GM21576 (cell line): Measurements from ENCODE around the gene FLT1.

Experiments used
- ATAC-seq: cut with Tn5 transposase; IDR thresholded peaks from one replicate; pipeline ENCODE4 v1.9.1; 2021; ENCODE audit warnings: mild to moderate bottlenecking, moderate library complexity; ENCODE audit not compliant: unreplicated experiment

Gene FLT1, protein sequence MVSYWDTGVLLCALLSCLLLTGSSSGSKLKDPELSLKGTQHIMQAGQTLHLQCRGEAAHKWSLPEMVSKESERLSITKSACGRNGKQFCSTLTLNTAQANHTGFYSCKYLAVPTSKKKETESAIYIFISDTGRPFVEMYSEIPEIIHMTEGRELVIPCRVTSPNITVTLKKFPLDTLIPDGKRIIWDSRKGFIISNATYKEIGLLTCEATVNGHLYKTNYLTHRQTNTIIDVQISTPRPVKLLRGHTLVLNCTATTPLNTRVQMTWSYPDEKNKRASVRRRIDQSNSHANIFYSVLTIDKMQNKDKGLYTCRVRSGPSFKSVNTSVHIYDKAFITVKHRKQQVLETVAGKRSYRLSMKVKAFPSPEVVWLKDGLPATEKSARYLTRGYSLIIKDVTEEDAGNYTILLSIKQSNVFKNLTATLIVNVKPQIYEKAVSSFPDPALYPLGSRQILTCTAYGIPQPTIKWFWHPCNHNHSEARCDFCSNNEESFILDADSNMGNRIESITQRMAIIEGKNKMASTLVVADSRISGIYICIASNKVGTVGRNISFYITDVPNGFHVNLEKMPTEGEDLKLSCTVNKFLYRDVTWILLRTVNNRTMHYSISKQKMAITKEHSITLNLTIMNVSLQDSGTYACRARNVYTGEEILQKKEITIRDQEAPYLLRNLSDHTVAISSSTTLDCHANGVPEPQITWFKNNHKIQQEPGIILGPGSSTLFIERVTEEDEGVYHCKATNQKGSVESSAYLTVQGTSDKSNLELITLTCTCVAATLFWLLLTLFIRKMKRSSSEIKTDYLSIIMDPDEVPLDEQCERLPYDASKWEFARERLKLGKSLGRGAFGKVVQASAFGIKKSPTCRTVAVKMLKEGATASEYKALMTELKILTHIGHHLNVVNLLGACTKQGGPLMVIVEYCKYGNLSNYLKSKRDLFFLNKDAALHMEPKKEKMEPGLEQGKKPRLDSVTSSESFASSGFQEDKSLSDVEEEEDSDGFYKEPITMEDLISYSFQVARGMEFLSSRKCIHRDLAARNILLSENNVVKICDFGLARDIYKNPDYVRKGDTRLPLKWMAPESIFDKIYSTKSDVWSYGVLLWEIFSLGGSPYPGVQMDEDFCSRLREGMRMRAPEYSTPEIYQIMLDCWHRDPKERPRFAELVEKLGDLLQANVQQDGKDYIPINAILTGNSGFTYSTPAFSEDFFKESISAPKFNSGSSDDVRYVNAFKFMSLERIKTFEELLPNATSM (N-terminal part only)

DNA sequence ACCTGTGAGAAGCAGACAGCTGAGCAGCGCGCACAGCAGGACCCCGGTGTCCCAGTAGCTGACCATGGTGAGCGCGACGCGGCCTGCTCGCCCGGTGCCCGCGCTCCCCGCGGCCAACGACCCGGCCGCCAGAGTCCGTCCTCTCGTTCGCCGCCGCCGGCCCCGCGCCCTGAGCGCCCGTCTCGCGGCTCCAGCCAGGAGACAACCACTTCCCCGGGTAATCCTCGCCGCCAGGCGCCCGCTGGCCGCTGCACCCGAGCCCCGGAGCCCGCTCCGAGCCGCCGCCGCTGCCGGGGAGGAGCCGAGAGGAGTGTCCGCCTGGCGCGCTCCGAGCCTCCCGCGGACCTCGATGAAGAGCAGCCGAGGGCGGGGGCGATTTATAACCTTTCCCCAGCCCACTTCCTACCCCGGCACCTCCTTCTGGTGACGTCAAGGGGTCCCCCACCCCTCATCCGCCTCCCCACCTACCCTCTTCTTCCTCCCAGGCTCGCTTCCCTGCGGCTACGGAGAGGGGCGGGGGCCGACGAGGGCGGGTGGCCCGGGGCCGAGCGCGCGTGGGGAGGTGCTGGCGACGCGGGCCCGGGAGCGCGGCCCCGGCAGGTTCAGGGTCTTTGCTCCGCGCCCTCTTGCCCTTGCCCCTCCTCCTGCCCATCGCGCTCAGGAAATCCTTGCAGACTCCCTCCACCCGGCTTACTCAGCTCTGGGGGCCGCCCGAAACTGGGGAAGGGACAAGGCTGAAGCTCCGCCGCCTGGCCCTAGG lies at the start of gene FLT1:
FLT1 (minus strand) TSS at position 351 of the 760 bp plus-strand sequence; CDS start at position 66, 285 bp downstream.
- ATAC-seq: no peak

DNA sequence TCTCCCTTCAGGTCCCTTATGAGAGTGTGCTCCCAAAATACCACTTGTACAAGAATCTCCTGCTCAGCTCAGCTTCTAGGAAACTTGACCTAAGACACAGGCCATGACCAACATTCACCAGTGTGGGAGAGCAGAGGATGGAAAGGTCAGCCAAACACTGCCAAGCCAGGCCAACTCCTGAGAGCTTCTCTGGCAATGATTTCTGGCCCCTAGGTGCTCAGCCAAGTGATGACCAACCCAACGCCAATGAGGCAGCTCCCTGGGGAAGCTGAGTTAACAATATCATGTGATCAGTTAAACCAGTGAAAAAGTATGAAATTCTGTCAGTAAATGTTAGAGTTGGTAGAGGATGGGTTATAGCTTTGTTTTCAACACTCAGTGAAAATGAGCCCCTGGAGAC lies 49.1 kb upstream of the FLT1 start:
- ATAC-seq: no peak

DNA sequence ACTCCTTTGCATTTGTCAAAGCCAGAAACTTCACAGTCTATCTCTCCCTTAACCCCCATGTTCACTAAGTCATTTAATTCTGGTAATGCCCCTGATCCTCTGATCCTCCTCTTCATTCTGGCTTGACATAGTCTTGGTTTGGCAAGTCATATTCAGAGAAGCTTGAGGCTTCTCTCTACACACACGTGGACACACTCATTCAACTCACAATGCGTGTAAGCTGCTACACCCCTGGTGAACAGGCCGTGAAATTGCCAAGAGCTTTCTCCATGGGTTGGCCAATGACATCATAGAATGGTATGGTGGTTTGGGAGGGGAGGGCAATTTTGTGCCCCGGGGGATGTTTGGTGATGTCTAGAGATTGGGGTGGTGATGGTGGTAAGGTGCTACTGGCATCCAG lies 47.9 kb upstream of the FLT1 start:
- no peak for ATAC-seq

DNA sequence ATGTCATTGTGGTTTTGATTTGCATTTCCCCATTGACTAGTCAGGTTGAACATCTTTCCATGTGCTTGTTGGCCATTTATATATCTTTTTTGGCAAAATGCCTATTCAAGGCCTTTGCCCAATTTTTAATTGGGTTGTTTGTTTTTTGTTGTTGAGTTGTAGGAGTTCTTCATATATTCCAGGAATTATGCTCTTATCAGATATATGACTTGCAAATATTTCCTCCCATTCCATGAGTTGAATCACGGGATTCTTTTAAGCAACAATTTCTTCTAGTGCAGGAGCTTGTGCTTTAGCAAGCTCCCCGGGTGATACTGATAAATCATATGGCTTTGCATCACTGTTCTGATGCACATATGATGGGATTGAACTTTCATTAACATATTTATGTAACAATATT lies 47.0 kb upstream of the FLT1 start:
- no peak for ATAC-seq

- ATAC-seq: peak; percentile 56
Measured at GRCh38 chr13:28540612-28541011, 45.7 kb upstream of the FLT1 start.

GRCh38 chr13:28539625-28540286 lies 44.8 kb upstream of the FLT1 start:
- ATAC-seq: no peak

DNA sequence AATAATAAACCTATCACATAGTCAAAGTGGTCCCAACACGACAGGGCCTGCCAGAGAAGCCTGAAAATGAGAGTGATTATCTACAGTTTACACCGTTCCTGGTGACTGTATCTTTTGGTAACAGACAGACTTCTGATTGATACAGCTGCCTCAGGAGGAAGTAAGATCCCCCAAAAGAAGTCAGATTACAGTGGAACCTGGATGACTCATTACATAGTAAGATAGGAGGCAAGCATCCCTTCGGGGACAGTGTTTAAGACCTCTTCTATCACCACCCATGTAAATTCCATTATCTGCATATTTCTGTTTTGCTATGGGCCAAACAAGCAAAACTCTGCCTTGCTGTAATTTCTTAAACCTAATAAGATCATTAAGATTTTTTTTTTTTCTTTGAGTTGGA lies 44.0 kb upstream of the FLT1 start:
- no peak for ATAC-seq

- no peak for ATAC-seq
Measured at GRCh38 chr13:28537171-28537570, 42.2 kb upstream of the FLT1 start.

GRCh38 chr13:28536371-28536770 lies 41.4 kb upstream of the FLT1 start:
- no peak for ATAC-seq

DNA sequence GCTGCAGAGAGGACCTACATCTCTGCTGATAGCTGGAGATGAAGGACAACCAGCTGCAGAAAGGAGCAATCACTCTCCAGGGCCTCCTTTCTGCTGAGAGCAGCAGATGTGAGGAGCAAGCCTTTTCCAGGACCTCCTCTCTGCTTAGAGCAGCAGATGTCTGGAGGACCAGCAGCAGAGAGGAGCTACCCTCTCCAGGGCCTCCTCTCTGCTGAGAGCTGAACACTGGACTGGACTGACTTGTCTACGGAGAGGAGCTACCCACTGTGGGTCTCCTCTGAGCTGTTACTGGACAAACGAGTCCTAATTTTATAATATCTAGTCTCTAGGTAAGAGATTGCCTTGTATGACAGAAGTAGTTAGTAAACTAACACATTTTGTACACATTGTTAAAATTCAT lies 40.8 kb upstream of the FLT1 start:
- ATAC-seq: no peak

DNA sequence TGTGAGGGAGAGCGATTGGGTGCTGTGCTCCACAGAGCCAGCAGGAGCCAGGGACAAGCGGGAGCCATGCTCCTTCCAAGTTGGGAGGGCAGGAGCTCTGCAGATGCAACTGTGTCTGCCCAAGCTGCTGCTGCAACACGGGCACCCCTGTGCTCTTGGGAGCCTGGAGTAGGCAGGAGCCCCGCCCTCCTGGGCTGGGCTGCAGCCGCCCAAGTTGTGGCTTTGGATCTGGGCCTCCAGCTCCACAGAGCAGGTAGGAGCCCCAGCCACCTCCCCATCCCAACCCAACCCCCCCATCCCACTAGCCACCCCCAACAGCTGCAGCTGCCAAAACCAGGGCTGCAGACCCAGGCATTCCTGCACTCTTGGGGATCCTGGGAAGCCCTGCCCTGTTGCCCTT lies 39.9 kb upstream of the FLT1 start:
- ATAC-seq: no peak

- ATAC-seq: no peak
Measured at GRCh38 chr13:28534210-28534609, 39.3 kb upstream of the FLT1 start.

GRCh38 chr13:28533441-28534166 lies 38.7 kb upstream of the FLT1 start:
- no peak for ATAC-seq

- ATAC-seq: no peak
Measured at GRCh38 chr13:28533125-28533436, 38.2 kb upstream of the FLT1 start.

DNA sequence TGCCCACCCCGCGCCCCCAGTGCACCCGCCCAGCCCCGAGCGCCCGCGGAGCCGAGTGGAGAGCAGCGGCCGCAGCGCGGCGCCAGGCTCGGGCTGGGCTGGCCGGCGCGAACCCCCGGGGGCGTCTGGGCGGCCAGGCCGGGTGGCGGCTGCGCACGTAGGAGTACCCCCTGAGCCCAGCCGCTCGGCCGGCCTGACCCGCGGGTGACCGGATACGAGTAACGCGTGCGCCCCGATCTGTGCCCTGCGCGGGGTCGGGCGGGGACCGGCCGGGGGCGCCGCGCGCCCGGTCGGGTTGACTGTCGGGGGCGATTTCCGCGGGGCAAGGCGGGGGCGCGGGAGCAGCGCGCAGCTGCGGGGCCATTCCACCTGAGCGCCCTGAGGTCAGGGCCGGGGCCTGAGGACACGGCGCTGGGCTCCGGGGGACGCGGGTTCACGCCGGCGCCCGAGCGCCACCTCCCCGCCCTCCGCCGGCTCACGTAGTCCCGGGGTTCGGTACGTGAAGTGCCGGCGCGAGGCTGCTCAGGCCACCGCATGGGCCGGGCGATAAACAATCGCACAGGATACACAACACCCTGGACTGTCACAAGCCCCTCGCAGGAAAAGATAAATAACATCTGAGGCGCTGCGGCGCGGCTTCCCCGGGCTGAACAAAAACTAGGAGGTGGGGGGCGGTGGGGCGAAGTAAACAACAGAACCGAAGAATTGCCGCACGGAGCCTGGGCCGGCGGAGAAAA lies 37.6 kb upstream of the FLT1 start:
- no peak for ATAC-seq

GRCh38 chr13:28531845-28532387 lies 37.0 kb upstream of the FLT1 start:
- no peak for ATAC-seq

GRCh38 chr13:28531077-28531844 lies 36.3 kb upstream of the FLT1 start:
- no peak for ATAC-seq

GRCh38 chr13:28530729-28531076 lies 35.8 kb upstream of the FLT1 start:
- no peak for ATAC-seq
